ENCODE data around the gene PNMA8C.

DNA sequence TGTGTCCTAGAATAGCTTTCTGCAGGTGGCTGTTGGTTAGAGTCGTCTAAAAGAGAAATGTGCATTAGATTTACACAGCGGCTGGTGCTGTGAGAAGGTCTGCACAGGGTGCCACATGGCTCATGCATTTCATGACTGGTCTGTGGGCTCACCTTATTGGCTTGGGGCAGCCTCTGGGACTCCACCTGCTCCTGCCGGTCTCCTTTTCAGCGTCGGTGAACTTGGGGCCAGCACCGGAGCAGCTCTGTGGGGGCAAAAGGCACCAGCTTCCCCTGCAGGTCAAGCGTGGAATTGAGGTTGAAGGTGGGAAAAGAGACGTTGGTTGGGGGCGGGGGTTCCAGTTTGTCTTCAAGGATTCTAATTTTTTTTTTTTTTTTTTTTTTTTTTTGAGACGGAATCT, 3.1 kb upstream of the PNMA8C start:
- TF ChIP-seq, protein P1, sequence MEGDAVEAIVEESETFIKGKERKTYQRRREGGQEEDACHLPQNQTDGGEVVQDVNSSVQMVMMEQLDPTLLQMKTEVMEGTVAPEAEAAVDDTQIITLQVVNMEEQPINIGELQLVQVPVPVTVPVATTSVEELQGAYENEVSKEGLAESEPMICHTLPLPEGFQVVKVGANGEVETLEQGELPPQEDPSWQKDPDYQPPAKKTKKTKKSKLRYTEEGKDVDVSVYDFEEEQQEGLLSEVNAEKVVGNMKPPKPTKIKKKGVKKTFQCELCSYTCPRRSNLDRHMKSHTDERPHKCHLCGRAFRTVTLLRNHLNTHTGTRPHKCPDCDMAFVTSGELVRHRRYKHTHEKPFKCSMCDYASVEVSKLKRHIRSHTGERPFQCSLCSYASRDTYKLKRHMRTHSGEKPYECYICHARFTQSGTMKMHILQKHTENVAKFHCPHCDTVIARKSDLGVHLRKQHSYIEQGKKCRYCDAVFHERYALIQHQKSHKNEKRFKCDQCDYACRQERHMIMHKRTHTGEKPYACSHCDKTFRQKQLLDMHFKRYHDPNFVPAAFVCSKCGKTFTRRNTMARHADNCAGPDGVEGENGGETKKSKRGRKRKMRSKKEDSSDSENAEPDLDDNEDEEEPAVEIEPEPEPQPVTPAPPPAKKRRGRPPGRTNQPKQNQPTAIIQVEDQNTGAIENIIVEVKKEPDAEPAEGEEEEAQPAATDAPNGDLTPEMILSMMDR (IDR thresholded peaks at IDR 0.05; ENCODE audit: extremely low read depth in 1 of 2, insufficient read depth in 1 of 2, low read depth in 1 of 2, low read length in 2 of 2): no peak
- TF ChIP-seq POLR2AphosphoS5 (IDR thresholded peaks at IDR 0.05; ENCODE audit: insufficient read depth, low read depth, low read length) (no peak), MAX (IDR thresholded peaks at IDR 0.05; ENCODE audit: insufficient read depth, insufficient read length) (no peak), POLR2A (IDR thresholded peaks at IDR 0.05; ENCODE audit: low read depth, low read length) (no peak), EZH2 (IDR thresholded peaks at IDR 0.05; ENCODE audit: borderline replicate concordance, low read depth, low read length, severe bottlenecking) (no peak), JUN (IDR thresholded peaks at IDR 0.05; ENCODE audit: borderline replicate concordance, insufficient read depth, insufficient read length, low read depth) (no peak)
